HG03575 (cell line): ENCODE results near the gene PRKG1.

Experiments
- ATAC-seq: cut with Tn5 transposase; IDR thresholded peaks from one replicate; pipeline ENCODE4 v1.9.1; 2021; ENCODE audit not compliant: unreplicated experiment, insufficient number of reproducible peaks, low FRiP score; ENCODE audit errors: extremely low read depth

PRKG1 gene

DNA sequence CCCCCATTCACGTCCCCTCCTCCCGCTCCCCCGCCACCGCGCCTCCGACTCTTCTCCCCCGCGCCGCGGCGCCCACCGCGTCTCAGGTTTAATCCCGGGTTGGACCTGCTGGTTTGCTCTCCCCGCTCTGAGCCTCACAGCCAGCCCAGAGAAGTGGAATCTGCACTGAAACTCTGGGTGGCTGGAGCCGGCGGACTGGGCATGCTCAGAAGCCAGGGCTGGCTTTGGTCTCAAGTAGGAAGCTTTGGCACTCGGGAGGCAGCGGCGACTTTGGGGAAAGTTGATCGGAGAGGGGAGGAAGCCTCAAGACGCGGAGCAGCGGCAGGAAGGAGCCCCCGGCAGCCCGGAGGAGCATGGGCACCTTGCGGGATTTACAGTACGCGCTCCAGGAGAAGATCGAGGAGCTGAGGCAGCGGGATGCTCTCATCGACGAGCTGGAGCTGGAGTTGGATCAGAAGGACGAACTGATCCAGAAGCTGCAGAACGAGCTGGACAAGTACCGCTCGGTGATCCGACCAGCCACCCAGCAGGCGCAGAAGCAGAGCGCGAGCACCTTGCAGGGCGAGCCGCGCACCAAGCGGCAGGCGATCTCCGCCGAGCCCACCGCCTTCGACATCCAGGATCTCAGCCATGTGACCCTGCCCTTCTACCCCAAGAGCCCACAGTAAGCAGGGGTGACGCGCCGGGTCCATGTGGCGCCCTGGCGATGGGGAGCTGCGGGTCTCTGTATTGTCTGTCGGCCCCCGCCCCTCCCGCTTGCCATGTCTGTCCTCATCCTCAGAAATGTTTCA, at the start of gene PRKG1:
Gene PRKG1 (plus strand): TSS at position 250 of the 791 bp plus-strand sequence.
- no peak for ATAC-seq

GRCh38 chr10:51028420-51028819, 45.9 kb upstream of the PRKG1 start:
- no peak for ATAC-seq

GRCh38 chr10:51029172-51029641, 45.1 kb upstream of the PRKG1 start:
- ATAC-seq = no peak

GRCh38 chr10:51030480-51030879, 43.8 kb upstream of the PRKG1 start:
- ATAC-seq = no peak

DNA sequence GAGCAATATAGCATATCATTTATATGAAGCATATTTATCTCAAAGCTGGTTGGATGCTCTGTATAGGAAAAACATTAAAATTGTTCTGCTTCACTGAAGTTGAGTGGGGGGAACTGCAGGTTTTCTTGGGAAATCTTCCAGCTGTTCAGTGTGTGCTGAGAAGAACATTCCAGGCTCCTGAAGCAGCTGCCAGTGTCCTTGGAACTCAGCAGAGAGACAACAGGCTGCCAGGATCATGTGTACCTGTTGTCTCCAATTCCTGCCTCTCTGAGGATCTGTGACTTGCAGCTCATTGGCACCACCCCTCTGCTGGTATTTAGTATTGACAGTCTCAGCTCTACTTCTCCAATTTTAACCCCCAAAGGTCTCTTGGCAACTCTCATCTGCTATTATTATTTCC, 42.3 kb upstream of the PRKG1 start:
- ATAC-seq = no peak

DNA sequence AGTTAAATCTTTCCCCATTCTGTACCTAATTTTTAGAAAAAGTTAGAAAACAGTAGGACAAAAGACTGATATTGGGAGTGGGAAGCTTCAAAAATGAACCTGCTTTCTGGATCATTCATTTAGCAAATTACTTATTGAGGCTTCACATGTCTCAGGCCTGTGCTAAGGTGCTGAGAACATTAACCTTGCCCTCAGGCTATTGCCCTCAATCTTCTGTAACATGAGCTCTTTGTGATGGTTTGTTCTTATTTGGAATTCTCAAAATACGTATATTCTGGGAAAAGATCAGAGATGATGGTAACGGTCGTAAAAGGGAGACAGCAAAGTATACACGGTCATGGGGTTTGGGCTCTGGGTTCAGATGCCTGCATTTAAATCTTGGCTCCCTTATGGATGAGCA, 39.5 kb upstream of the PRKG1 start:
- ATAC-seq = no peak

- ATAC-seq = no peak
These were observed 38.9 kb upstream of the PRKG1 start for GRCh38 chr10:51035344-51035743.

DNA sequence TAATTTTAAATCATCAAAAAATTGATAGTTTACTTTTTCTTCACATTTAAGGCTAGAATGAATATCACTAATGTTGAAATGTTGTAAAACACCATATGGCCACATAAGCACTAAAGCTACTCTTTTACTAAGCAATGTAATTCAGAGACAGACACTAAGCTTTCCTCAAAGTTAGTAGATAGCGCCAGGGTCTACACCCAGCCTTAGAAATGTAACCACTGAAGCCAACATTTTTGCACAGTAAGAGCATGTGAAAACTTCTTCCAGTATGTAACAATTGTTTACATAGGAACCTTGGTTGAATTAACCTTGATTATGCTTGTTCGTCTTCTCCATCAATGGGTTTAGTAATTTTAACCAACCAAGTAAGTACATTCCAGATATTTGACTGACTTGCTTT, 28.4 kb upstream of the PRKG1 start:
- no peak for ATAC-seq

- no peak for ATAC-seq
These were observed 27.6 kb upstream of the PRKG1 start for GRCh38 chr10:51046654-51047053.

DNA sequence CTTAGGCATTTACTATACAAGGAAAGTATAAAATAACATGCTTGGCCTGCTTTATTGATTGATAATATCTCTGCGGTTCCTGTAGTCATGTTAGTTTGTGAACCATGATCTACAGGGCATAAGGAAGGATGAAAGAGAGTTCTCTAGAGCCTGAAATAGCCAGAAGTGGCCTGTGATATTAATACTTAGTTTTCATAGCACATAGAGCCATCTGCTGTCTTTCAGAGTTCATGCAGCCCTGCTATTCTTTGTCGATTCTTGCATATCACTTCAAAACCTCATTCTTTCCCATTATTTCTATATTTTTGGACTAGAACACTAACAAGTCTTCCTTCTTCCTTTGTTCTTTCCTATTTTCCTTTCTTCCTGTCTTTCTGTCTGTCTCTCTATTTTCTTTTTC, 26.4 kb upstream of the PRKG1 start:
- no peak for ATAC-seq

- no peak for ATAC-seq
These were observed 25.5 kb upstream of the PRKG1 start for GRCh38 chr10:51048792-51049191.

GRCh38 chr10:51052163-51052562, 22.1 kb upstream of the PRKG1 start:
- no peak for ATAC-seq

DNA sequence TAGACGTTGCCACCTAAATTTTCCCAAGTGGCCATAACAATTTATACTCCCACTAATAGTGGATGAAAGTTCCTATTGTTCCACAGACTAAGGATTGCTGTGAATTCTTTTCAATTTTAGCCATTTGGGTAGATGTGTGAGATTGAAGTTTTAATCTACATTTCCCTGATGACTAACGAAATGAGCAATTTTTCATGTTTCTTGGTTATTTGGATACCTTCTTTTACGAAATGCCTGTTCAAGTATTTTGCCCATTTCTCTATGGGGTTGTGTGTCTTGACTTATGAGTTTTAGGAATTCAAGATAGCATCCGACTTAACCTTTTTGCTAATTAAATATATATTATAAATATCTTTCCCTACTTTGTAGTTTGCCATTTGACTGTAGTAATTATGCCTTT, 16.4 kb upstream of the PRKG1 start:
- ATAC-seq = no peak

DNA sequence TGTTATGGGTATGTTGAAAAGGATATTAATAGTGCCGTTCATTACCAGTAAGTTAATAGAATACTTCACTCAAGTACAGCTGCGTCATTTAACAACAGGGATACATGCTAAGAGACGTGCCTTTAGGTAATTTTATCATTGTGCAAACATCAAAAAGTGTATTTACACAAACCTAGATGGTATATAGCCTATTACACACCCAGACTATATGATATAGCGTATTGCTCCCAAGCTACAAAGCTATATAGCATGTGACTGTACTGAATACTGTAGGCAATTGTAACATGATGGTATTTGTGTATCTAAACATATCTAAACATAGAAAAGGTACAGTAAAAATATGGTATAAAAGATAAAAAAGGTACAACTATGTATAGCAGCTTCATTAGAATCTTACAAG, 11.1 kb upstream of the PRKG1 start:
- ATAC-seq = no peak

DNA sequence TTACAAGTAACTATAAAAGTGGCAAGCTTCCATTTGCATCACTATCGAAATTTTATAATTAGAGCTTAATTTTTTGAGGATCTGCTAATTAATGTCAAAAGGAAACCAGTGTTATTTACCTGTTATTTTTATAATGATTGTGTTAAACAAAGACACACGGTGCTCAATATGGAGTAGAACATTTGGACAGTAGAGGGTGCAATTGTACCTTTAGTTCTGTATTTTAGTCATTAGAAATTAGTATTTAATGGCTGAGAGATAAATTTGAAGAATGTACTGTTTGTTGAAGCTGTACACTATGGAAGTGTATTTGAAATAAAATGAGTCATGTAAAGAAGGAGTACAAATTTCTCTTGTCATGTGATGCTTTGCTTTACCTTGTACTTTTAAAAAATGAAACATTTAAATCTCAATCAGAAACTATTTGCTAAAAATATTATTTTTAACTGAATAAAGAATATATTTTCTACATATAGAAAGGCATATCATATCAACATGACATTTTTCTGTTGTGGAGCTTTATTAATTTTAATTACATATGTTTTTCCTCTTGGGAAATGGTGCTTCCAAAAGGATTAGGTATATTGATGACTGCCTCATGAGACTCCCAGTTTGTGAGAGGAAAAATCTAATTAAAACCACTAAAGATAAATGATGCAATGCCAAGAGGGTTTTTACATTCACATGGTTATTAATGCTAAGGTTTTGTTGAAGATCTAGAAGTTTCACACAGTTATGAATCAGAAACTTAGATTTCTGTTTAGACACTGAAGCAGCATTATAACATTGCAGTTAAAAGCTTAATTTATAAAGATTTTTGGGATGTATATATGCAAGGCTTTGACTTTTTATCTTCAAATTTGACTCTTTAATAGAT, 10.4 kb upstream of the PRKG1 start:
- ATAC-seq = no peak

DNA sequence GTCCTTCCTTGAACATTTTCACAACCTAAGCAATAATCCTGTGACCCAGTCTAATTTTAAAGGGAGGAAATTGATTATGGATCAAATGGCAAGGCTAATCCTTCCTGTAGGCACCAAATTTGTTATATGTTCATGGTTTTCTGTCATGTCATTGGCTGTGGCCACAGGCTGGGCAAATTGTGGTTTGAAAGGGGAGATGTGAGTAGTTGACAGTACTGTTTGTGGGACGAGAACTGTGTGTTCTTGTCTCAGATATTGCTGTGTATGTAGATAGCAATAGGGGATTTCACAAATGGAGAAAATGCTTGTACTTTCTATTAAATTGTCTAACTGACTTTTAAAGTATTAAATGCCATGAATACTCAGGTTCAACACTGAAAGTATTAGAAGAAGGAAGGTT, 8.1 kb upstream of the PRKG1 start:
- ATAC-seq = no peak

GRCh38 chr10:51072210-51072609, 2.1 kb upstream of the PRKG1 start:
- ATAC-seq = no peak

DNA sequence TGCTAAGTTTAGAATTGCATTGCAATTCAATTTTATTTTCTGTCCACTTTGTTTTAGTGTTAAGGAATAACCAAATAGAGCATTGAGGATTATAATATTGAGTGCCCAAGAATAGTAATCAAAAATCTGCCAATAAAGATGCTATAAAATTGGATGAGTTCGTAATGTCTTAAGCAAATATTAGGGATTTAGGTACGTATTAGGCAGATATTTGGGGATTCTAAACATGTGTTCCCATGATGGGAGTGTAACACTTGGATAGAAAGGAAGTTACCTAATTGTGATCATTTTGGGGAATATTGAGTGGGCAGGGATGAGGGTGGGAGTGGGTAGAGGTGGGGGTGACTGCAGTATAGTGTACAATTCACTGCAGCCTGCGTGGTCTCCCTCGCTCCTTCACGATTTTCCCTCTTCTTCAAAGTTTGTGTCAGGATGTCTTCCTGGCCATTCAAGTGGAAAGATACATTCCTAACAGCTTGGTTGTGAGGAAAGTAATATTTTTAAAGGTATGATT, 1.3 kb upstream of the PRKG1 start:
- no peak for ATAC-seq

GRCh38 chr10:51073453-51074237, 642 bp upstream of the PRKG1 start:
- no peak for ATAC-seq
